ENCODE results near the gene ABCB11.
"Not testable (repeated sequence)": the region's sequence is repeated elsewhere in the genome, so short reads cannot be mapped to it uniquely, and the experiment has no call there.

DNA sequence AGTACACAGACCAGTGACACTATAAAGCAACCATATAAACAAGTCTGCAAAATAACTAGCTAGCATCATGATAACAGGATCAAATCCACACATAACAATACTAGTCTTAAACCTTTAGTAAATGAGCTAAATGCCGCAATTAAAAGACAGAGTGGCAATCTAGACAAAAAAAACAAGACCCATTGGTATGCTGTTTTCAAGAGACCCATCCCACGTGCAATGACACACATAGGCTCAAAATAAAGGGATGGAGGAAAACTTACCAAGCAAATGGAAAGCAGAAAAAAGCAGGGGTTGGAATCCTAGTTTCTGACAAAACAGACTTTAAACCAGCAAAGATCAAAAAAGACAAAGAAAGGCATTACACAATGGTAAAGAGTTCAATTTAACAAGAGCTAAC lies 23.5 kb upstream of the ABCB11 start:
- TF ChIP-seq, protein P1, sequence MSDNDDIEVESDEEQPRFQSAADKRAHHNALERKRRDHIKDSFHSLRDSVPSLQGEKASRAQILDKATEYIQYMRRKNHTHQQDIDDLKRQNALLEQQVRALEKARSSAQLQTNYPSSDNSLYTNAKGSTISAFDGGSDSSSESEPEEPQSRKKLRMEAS (IDR thresholded peaks at IDR 0.05) = not testable (repeated sequence)
- not testable (repeated sequence) for TF ChIP-seq TAF1 (conservative IDR thresholded peaks at IDR 0.05); YY1 (IDR thresholded peaks at IDR 0.05); FOXA1 (IDR thresholded peaks at IDR 0.05); RXRA (IDR thresholded peaks at IDR 0.05); RAD21 (IDR thresholded peaks at IDR 0.05); GABPA (IDR thresholded peaks at IDR 0.05 in 1 of 2, conservative IDR thresholded peaks at IDR 0.05 in 1 of 2); JUND (IDR thresholded peaks at IDR 0.05); EGR1 (IDR thresholded peaks at IDR 0.05; ENCODE audit: low read depth in 2 of 2)
- TF ChIP-seq, protein P2, sequence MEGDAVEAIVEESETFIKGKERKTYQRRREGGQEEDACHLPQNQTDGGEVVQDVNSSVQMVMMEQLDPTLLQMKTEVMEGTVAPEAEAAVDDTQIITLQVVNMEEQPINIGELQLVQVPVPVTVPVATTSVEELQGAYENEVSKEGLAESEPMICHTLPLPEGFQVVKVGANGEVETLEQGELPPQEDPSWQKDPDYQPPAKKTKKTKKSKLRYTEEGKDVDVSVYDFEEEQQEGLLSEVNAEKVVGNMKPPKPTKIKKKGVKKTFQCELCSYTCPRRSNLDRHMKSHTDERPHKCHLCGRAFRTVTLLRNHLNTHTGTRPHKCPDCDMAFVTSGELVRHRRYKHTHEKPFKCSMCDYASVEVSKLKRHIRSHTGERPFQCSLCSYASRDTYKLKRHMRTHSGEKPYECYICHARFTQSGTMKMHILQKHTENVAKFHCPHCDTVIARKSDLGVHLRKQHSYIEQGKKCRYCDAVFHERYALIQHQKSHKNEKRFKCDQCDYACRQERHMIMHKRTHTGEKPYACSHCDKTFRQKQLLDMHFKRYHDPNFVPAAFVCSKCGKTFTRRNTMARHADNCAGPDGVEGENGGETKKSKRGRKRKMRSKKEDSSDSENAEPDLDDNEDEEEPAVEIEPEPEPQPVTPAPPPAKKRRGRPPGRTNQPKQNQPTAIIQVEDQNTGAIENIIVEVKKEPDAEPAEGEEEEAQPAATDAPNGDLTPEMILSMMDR (IDR thresholded peaks at IDR 0.05; ENCODE audit: low read depth, low read length, missing input control) = not testable (repeated sequence)
- TF ChIP-seq, protein P3, sequence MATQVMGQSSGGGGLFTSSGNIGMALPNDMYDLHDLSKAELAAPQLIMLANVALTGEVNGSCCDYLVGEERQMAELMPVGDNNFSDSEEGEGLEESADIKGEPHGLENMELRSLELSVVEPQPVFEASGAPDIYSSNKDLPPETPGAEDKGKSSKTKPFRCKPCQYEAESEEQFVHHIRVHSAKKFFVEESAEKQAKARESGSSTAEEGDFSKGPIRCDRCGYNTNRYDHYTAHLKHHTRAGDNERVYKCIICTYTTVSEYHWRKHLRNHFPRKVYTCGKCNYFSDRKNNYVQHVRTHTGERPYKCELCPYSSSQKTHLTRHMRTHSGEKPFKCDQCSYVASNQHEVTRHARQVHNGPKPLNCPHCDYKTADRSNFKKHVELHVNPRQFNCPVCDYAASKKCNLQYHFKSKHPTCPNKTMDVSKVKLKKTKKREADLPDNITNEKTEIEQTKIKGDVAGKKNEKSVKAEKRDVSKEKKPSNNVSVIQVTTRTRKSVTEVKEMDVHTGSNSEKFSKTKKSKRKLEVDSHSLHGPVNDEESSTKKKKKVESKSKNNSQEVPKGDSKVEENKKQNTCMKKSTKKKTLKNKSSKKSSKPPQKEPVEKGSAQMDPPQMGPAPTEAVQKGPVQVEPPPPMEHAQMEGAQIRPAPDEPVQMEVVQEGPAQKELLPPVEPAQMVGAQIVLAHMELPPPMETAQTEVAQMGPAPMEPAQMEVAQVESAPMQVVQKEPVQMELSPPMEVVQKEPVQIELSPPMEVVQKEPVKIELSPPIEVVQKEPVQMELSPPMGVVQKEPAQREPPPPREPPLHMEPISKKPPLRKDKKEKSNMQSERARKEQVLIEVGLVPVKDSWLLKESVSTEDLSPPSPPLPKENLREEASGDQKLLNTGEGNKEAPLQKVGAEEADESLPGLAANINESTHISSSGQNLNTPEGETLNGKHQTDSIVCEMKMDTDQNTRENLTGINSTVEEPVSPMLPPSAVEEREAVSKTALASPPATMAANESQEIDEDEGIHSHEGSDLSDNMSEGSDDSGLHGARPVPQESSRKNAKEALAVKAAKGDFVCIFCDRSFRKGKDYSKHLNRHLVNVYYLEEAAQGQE (IDR thresholded peaks at IDR 0.05) = not testable (repeated sequence)
